NB4 (cell line): ENCODE data around the gene CCDC54.

Experiments used
- MYC ChIP-seq: IDR thresholded peaks from 2 replicates; pipeline ENCODE4 v1.6.1; 2011; ENCODE audit warnings: low read depth, low read length
- POLR2A ChIP-seq: IDR thresholded peaks from 2 replicates; pipeline ENCODE4 v1.6.1; 2011; ENCODE audit warnings: mild to moderate bottlenecking; ENCODE audit not compliant: insufficient read length; ENCODE audit errors: extremely low read depth
- TF ChIP-seq, protein P1 (sequence below): IDR thresholded peaks from one replicate; pipeline ENCODE4 v1.5.1; 2012; ENCODE audit warnings: low read depth, low read length
- TF ChIP-seq, protein P2 (sequence below): IDR thresholded peaks from 2 replicates; pipeline ENCODE4 v1.6.1; 2011; ENCODE audit warnings: low read depth, low read length

DNA sequence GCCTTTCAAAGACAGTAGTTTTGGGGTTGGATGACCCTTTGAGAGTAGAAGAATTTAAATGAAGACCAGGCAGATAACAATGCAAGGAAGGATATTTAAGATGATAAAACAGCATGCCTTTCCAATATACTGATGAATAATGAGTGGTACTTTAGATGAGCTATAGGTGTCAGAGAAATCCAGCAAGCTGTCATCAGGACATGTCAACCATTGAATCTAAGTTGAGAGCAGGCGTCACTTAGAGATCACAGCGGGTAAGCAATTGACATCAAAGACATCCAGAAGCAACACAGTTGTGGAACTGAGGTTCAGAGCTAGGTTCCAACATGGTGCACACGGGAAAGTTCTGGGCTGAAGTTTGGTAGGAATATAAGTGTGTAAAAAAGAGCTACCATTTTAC, 25.0 kb downstream of the CCDC54 start:
- TF ChIP-seq, protein P1, sequence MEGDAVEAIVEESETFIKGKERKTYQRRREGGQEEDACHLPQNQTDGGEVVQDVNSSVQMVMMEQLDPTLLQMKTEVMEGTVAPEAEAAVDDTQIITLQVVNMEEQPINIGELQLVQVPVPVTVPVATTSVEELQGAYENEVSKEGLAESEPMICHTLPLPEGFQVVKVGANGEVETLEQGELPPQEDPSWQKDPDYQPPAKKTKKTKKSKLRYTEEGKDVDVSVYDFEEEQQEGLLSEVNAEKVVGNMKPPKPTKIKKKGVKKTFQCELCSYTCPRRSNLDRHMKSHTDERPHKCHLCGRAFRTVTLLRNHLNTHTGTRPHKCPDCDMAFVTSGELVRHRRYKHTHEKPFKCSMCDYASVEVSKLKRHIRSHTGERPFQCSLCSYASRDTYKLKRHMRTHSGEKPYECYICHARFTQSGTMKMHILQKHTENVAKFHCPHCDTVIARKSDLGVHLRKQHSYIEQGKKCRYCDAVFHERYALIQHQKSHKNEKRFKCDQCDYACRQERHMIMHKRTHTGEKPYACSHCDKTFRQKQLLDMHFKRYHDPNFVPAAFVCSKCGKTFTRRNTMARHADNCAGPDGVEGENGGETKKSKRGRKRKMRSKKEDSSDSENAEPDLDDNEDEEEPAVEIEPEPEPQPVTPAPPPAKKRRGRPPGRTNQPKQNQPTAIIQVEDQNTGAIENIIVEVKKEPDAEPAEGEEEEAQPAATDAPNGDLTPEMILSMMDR: no peak
- no peak for TF ChIP-seq POLR2A
- TF ChIP-seq MYC: no peak
- TF ChIP-seq, protein P2, sequence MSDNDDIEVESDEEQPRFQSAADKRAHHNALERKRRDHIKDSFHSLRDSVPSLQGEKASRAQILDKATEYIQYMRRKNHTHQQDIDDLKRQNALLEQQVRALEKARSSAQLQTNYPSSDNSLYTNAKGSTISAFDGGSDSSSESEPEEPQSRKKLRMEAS: no peak
